HG02840 (cell line): ENCODE results near the gene LMBR1.
"Not testable (repeated sequence)": the region's sequence is repeated elsewhere in the genome, so short reads cannot be mapped to it uniquely, and the experiment has no call there.

Source experiments
- ATAC-seq: cut with Tn5 transposase; IDR thresholded peaks from one replicate; pipeline ENCODE4 v1.9.1; 2021; ENCODE audit warnings: mild to moderate bottlenecking, moderate library complexity, moderate number of reproducible peaks; ENCODE audit not compliant: unreplicated experiment, low FRiP score

The LMBR1 gene

GRCh38 chr7:156725073-156725472 is 167.9 kb downstream of the LMBR1 start:
- no peak for ATAC-seq

- no peak for ATAC-seq
Observed at GRCh38 chr7:156722043-156722826, 170.7 kb downstream of the LMBR1 start.

GRCh38 chr7:156703773-156704482 is 189.1 kb downstream of the LMBR1 start:
- no peak for ATAC-seq

GRCh38 chr7:156703209-156703608 is 189.8 kb downstream of the LMBR1 start:
- no peak for ATAC-seq

GRCh38 chr7:156702399-156702798 is 190.6 kb downstream of the LMBR1 start:
- ATAC-seq = no peak

GRCh38 chr7:156701787-156702186 is 191.2 kb downstream of the LMBR1 start:
- not testable (repeated sequence) for ATAC-seq

- ATAC-seq = not testable (repeated sequence)
Observed at GRCh38 chr7:156698512-156698911, 194.5 kb downstream of the LMBR1 start.

GRCh38 chr7:156697283-156697682 is 195.7 kb downstream of the LMBR1 start:
- ATAC-seq = not testable (repeated sequence)

- no peak for ATAC-seq
Observed at GRCh38 chr7:156693627-156694026, 199.4 kb downstream of the LMBR1 start.

- ATAC-seq = no peak
Observed at GRCh38 chr7:156692849-156693248, 200.1 kb downstream of the LMBR1 start.

GRCh38 chr7:156691764-156692163 is 201.2 kb downstream of the LMBR1 start:
- ATAC-seq = no peak

GRCh38 chr7:156684661-156685060 is 208.3 kb downstream of the LMBR1 start:
- no peak for ATAC-seq

- ATAC-seq = no peak
Observed at GRCh38 chr7:156684251-156684650, 208.7 kb downstream of the LMBR1 start.

GRCh38 chr7:156682928-156683327 is 210.1 kb downstream of the LMBR1 start:
- ATAC-seq = no peak

- ATAC-seq = no peak
Observed at GRCh38 chr7:156680281-156680680, 212.7 kb downstream of the LMBR1 start.

- ATAC-seq = no peak
Observed at GRCh38 chr7:156677374-156678054, 215.5 kb downstream of the LMBR1 start.

GRCh38 chr7:156676263-156676662 is 216.7 kb downstream of the LMBR1 start:
- no peak for ATAC-seq

GRCh38 chr7:156675721-156676120 is 217.3 kb downstream of the LMBR1 start:
- ATAC-seq = no peak

GRCh38 chr7:156673902-156674301 is 219.1 kb downstream of the LMBR1 start:
- ATAC-seq = no peak

- no peak for ATAC-seq
Observed at GRCh38 chr7:156673454-156673853, 219.5 kb downstream of the LMBR1 start.
